IPS-18a (cell line): ENCODE data around the gene KRTAP5-3.
"Not testable (repeated sequence)": the region's sequence is repeated elsewhere in the genome, so short reads cannot be mapped to it uniquely, and the experiment has no call there.

ENCODE experiments used
- H3K27ac ChIP-seq: one replicate; pipeline ENCODE4 v1.5.1; 2013; ENCODE audit warnings: low read length
- H3K27me3 ChIP-seq: one replicate; pipeline ENCODE4 v1.6.1; 2013; ENCODE audit warnings: mild to moderate bottlenecking, low read length; ENCODE audit not compliant: control insufficient read depth, insufficient read depth
- H3K36me3 ChIP-seq: one replicate; pipeline ENCODE4 v1.6.1; 2013; ENCODE audit warnings: low read depth, low read length; ENCODE audit not compliant: control insufficient read depth
- H3K4me1 ChIP-seq: one replicate; pipeline ENCODE4 v1.6.1; 2013; ENCODE audit warnings: low read depth, low read length; ENCODE audit not compliant: control insufficient read depth
- H3K4me3 ChIP-seq: one replicate; pipeline ENCODE4 v1.5.1; 2013; ENCODE audit warnings: low read length
- H3K9ac ChIP-seq: one replicate; pipeline ENCODE4 v1.6.1; 2013; ENCODE audit warnings: mild to moderate bottlenecking, low read length, moderate library complexity
- H3K9me3 ChIP-seq: one replicate; pipeline ENCODE4 v1.6.1; 2013; ENCODE audit warnings: low read depth, low read length; ENCODE audit not compliant: control insufficient read depth

Gene KRTAP5-3

GRCh38 chr11:1628506-1629325 is 20.5 kb upstream of the KRTAP5-3 start:
- no peaks in the 10 kb centered on the region for H3K36me3 ChIP-seq
- H3K27ac ChIP-seq: no peak overlapping the region
- H3K4me1 ChIP-seq: no peaks in the 10 kb centered on the region
- no peak overlapping the region for H3K9ac ChIP-seq
- peaks cover 13% of the 10 kb centered on the region for H3K27me3 ChIP-seq
- H3K4me3 ChIP-seq: no peak overlapping the region
- H3K9me3 ChIP-seq: no peaks in the 10 kb centered on the region

- no peaks in the 10 kb centered on the region for H3K9me3 ChIP-seq
- H3K9ac ChIP-seq: no peak overlapping the region
- H3K4me3 ChIP-seq: no peak overlapping the region
- no peak overlapping the region for H3K27ac ChIP-seq
- peaks cover 13% of the 10 kb centered on the region for H3K27me3 ChIP-seq
- no peaks in the 10 kb centered on the region for H3K4me1 ChIP-seq
- no peaks in the 10 kb centered on the region for H3K36me3 ChIP-seq
These were observed 17.3 kb upstream of the KRTAP5-3 start for GRCh38 chr11:1625541-1625940.

- no peaks in the 10 kb centered on the region for H3K4me1 ChIP-seq
- peaks cover 13% of the 10 kb centered on the region for H3K27me3 ChIP-seq
- H3K9me3 ChIP-seq: no peaks in the 10 kb centered on the region
- H3K36me3 ChIP-seq: no peaks in the 10 kb centered on the region
- no peak overlapping the region for H3K9ac ChIP-seq
- no peak overlapping the region for H3K4me3 ChIP-seq
- no peak overlapping the region for H3K27ac ChIP-seq
These were observed 16.4 kb upstream of the KRTAP5-3 start for GRCh38 chr11:1624621-1625020.

GRCh38 chr11:1623716-1624115 is 15.5 kb upstream of the KRTAP5-3 start:
- Histone ChIP-seq H3K4me3 (no peak overlapping the region), H3K9ac (no peak overlapping the region), H3K27ac (no peak overlapping the region), H3K4me1 (no peaks in the 10 kb centered on the region), H3K9me3 (no peaks in the 10 kb centered on the region), H3K36me3 (no peaks in the 10 kb centered on the region), H3K27me3 (peaks cover 4% of the 10 kb centered on the region)

GRCh38 chr11:1622086-1622485 is 13.8 kb upstream of the KRTAP5-3 start, which contains the start of gene KRTAP5-4:
Gene KRTAP5-4 (minus strand): TSS chr11:1622138. CDS start chr11:1622093, 45 bp downstream.
- no peaks in the 10 kb centered on the region for H3K36me3 ChIP-seq
- no peak within 1 kb of the TSS for H3K9ac ChIP-seq
- no peaks in the 10 kb centered on the region for H3K27me3 ChIP-seq
- H3K27ac ChIP-seq: no peak within 1 kb of the TSS
- no peaks in the 10 kb centered on the region for H3K9me3 ChIP-seq
- no peaks in the 10 kb centered on the region for H3K4me1 ChIP-seq
- no peak within 1 kb of the TSS for H3K4me3 ChIP-seq

GRCh38 chr11:1619449-1619848 is 11.2 kb upstream of the KRTAP5-3 start:
- H3K4me1 ChIP-seq: no peaks in the 10 kb centered on the region
- H3K9ac ChIP-seq: no peak overlapping the region
- no peak overlapping the region for H3K4me3 ChIP-seq
- H3K27me3 ChIP-seq: no peaks in the 10 kb centered on the region
- H3K9me3 ChIP-seq: no peaks in the 10 kb centered on the region
- H3K36me3 ChIP-seq: no peaks in the 10 kb centered on the region
- H3K27ac ChIP-seq: no peak overlapping the region

GRCh38 chr11:1618231-1618630 is 10.0 kb upstream of the KRTAP5-3 start:
- H3K27me3 ChIP-seq: no peaks in the 10 kb centered on the region
- H3K9me3 ChIP-seq: no peaks in the 10 kb centered on the region
- no peak overlapping the region for H3K9ac ChIP-seq

GRCh38 chr11:1607901-1608300 is 362 bp downstream of the KRTAP5-3 start:
- H3K4me3 ChIP-seq, H3K9ac ChIP-seq, H3K27ac ChIP-seq, H3K9me3 ChIP-seq, H3K4me1 ChIP-seq, H3K36me3 ChIP-seq: not testable (repeated sequence)
- H3K27me3 ChIP-seq: peaks cover 16% of the 10 kb centered on the region

More at GRCh38 chr11:1618231-1618630, 10.0 kb upstream of the KRTAP5-3 start:
- H3K4me3 ChIP-seq: no peak overlapping the region
- no peaks in the 10 kb centered on the region for H3K4me1 ChIP-seq
- no peaks in the 10 kb centered on the region for H3K36me3 ChIP-seq
- H3K27ac ChIP-seq: no peak overlapping the region

GRCh38 chr11:1607156-1607845 is 962 bp downstream of the KRTAP5-3 start:
- H3K9ac ChIP-seq, H3K9me3 ChIP-seq, H3K4me1 ChIP-seq, H3K4me3 ChIP-seq, H3K36me3 ChIP-seq, H3K27ac ChIP-seq: not testable (repeated sequence)
- peaks cover 16% of the 10 kb centered on the region for H3K27me3 ChIP-seq

- H3K4me1 ChIP-seq, H3K9me3 ChIP-seq, H3K4me3 ChIP-seq, H3K9ac ChIP-seq, H3K27ac ChIP-seq, H3K36me3 ChIP-seq: not testable (repeated sequence)
- H3K27me3 ChIP-seq: peaks cover 16% of the 10 kb centered on the region
These were observed 2.3 kb downstream of the KRTAP5-3 start for GRCh38 chr11:1605923-1606322.

GRCh38 chr11:1604711-1605110 is 3.6 kb downstream of the KRTAP5-3 start:
- H3K4me1 ChIP-seq: peaks cover 11% of the 10 kb centered on the region
- H3K9me3 ChIP-seq: no peaks in the 10 kb centered on the region
- H3K4me3 ChIP-seq: no peak overlapping the region
- no peaks in the 10 kb centered on the region for H3K36me3 ChIP-seq
- no peak overlapping the region for H3K27ac ChIP-seq
- no peak overlapping the region for H3K9ac ChIP-seq
- peaks cover 16% of the 10 kb centered on the region for H3K27me3 ChIP-seq

- Histone ChIP-seq H3K4me3 (no peak overlapping the region), H3K9ac (no peak overlapping the region), H3K27ac (no peak overlapping the region), H3K27me3 (peaks cover 16% of the 10 kb centered on the region), H3K9me3 (no peaks in the 10 kb centered on the region), H3K36me3 (no peaks in the 10 kb centered on the region), H3K4me1 (peaks cover 11% of the 10 kb centered on the region)
These were observed 4.1 kb downstream of the KRTAP5-3 start for GRCh38 chr11:1604181-1604580.
